ENCODE results near the gene RBM20.

DNA sequence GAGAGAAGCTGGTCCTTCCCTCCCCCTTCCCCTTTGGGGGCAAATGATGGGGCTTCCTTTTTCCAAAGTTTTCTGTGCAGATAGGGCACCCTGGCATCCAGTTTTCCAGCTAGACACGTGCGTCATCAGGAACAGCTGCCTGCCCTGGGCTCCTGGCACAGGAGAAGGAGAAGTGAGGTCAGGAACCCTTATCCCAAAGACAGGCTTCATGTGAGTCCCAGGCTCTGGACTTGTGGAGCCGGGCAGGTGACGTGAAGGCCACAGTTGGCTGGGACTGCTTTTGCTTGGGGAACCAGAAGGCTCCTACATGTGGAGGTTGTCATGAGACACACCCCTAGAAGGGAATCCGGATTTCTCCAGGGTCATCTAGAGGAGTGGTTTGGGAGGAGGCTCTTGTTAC lies 66.5 kb downstream of the RBM20 start:
- TF ChIP-seq ZNF619 (CRISPR knock-in tag; IDR thresholded peaks at IDR 0.05) (no peak), TOPORS (CRISPR knock-in tag; IDR thresholded peaks at IDR 0.05) (no peak), ZFP36L2 (CRISPR knock-in tag; IDR thresholded peaks at IDR 0.05) (no peak), STAT5B (CRISPR knock-in tag; IDR thresholded peaks at IDR 0.05) (no peak), DNMT1 (CRISPR knock-in tag; IDR thresholded peaks at IDR 0.05) (no peak), RCOR2 (CRISPR knock-in tag; IDR thresholded peaks at IDR 0.05) (no peak), ELF4 (CRISPR knock-in tag; IDR thresholded peaks at IDR 0.05; ENCODE audit: borderline replicate concordance) (no peak), ZBTB21 (CRISPR knock-in tag; IDR thresholded peaks at IDR 0.05) (no peak), THYN1 (CRISPR knock-in tag; IDR thresholded peaks at IDR 0.05; ENCODE audit: borderline replicate concordance, low read depth) (no peak)
- TF ChIP-seq, protein P1, sequence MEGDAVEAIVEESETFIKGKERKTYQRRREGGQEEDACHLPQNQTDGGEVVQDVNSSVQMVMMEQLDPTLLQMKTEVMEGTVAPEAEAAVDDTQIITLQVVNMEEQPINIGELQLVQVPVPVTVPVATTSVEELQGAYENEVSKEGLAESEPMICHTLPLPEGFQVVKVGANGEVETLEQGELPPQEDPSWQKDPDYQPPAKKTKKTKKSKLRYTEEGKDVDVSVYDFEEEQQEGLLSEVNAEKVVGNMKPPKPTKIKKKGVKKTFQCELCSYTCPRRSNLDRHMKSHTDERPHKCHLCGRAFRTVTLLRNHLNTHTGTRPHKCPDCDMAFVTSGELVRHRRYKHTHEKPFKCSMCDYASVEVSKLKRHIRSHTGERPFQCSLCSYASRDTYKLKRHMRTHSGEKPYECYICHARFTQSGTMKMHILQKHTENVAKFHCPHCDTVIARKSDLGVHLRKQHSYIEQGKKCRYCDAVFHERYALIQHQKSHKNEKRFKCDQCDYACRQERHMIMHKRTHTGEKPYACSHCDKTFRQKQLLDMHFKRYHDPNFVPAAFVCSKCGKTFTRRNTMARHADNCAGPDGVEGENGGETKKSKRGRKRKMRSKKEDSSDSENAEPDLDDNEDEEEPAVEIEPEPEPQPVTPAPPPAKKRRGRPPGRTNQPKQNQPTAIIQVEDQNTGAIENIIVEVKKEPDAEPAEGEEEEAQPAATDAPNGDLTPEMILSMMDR (CRISPR knock-in tag; IDR thresholded peaks at IDR 0.05), result no peak
- TF ChIP-seq, protein P2, sequence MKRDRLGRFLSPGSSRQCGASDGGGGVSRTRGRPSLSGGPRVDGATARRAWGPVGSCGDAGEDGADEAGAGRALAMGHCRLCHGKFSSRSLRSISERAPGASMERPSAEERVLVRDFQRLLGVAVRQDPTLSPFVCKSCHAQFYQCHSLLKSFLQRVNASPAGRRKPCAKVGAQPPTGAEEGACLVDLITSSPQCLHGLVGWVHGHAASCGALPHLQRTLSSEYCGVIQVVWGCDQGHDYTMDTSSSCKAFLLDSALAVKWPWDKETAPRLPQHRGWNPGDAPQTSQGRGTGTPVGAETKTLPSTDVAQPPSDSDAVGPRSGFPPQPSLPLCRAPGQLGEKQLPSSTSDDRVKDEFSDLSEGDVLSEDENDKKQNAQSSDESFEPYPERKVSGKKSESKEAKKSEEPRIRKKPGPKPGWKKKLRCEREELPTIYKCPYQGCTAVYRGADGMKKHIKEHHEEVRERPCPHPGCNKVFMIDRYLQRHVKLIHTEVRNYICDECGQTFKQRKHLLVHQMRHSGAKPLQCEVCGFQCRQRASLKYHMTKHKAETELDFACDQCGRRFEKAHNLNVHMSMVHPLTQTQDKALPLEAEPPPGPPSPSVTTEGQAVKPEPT (CRISPR knock-in tag; IDR thresholded peaks at IDR 0.05; ENCODE audit: low read depth), result no peak
